ENCODE results near the gene GSC2.

Gene GSC2

GRCh38 chr22:19132693-19133400 lies 17.2 kb downstream of the GSC2 start:
- DNase-seq, result no peak

- DNase-seq, result no peak
Observed at GRCh38 chr22:19132153-19132552, 17.9 kb downstream of the GSC2 start.

GRCh38 chr22:19131685-19132015 lies 18.4 kb downstream of the GSC2 start:
- no peak for DNase-seq

- DNase-seq, result no peak
Observed at GRCh38 chr22:19130959-19131684, 19.0 kb downstream of the GSC2 start, which contains the start of gene TSSK2. Gene TSSK2 (plus strand): TSS chr22:19131308. CDS start chr22:19131400, 92 bp downstream.

GRCh38 chr22:19129871-19130270 lies 20.2 kb downstream of the GSC2 start:
- DNase-seq, result no peak

DNA sequence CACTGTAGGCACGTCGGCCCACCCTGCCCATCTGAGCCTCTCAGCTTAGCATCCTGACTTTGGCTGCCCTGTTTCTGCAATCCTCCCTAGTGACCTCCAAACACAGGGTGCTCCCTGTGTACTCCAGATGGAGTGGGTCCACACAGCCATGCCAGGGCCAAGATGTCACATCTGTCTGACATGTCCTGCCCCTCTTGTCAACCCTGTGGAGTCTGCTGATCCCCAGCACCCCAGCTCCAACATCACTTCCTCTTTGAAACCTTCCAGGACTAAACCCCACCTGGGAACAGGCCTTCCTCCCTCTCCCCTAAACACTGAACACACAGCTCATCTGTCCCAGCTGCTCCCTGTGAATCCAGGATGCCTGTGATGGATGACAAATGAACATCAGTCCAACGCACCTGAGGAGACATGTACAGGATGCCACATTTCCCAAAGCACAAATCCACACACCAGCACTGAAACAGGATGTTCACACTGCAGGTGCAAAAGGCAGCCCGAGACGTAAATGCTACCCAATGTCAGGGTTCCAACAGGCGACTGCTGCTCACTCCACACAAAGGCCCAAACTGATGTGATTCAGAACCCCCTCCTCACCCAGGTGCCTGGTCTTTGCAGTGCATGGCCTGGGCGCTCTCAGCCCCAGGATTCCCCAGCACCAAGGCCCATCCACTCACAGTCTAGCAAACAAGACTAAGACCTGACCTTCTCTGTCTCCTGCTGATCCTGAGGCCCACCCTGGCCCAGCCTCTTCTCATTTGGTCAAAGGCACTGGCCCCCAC lies 21.0 kb downstream of the GSC2 start:
- DNase-seq, result no peak

- DNase-seq, result no peak
Observed at GRCh38 chr22:19128009-19128401, 22.1 kb downstream of the GSC2 start.

DNA sequence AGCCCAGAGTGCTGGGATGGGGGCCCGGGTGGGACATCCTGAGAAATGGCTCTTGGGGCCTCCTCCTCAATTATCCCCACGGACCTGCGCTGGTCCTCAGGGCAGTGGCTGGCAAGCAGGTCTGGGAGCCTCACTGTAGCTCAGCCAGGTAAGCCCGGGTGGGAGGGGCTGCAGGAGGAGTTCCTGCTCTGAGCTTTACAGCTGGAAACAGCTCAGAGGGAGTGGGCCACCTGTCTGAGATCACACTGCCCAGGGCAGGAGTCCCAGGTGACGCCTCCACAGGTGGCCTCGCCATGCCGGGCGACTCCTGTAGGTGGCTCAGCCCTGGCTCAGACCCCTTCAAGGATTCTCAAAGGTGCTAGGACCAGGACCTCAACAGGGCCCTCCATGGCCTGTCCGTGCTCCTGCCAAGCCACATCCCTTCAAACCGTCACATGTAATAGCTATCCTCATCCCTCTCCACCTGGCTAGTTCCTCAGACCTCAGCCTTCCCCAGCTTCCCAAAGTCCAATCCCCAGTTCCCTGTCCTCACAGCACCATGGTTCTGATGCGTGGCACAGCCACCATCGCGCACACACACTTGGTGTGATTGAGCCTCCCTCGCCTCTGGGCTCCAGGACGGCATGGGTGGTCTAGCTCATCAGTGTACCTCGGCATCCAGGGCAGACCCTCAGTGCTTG lies 22.6 kb downstream of the GSC2 start:
- DNase-seq, result no peak

DNA sequence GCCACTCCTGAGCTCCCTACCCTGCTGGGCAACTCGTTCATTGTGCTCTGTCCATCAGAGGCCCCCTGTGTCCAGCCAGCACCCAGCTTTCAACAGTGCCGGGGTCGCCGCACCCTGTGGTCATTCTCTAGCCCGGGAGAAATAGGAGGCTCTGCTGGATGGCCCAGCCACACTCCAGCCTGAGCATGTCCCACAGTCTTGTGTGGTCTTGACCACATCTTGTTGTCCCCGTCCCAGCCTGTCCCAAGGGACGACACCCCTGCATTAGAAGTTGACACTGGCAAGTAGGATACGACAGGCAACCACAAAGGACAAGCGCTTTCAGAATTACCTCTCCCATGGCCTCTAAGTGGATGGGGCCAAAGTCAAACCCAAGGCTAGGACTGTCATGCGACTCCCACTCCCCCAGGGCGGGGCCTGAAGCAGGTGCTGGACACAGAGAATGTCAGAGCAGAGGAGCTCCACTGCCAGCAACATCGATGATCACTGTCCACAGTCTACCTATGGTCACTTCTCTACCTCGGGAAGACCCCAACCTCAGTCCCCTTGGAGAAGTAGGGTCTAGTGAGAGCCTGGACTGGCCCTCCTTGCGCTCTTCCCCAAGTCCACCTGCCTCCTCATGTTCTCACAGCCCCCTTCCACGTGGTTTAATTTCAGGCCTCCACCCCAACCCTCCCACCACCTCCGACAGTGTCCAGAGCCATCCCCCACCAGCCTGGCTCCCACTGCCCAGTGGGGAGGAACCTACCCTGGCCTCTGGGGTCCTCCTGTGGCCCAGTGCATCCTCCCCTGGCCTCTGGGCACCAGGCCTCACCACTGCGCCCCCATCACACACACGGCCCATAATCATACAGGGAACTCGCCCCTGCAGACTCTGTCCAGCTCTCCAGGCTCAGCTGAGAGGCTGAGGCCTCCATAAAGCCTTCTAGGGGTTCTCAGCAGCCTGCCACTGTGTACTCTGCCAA lies 23.5 kb downstream of the GSC2 start:
- no peak for DNase-seq

DNA sequence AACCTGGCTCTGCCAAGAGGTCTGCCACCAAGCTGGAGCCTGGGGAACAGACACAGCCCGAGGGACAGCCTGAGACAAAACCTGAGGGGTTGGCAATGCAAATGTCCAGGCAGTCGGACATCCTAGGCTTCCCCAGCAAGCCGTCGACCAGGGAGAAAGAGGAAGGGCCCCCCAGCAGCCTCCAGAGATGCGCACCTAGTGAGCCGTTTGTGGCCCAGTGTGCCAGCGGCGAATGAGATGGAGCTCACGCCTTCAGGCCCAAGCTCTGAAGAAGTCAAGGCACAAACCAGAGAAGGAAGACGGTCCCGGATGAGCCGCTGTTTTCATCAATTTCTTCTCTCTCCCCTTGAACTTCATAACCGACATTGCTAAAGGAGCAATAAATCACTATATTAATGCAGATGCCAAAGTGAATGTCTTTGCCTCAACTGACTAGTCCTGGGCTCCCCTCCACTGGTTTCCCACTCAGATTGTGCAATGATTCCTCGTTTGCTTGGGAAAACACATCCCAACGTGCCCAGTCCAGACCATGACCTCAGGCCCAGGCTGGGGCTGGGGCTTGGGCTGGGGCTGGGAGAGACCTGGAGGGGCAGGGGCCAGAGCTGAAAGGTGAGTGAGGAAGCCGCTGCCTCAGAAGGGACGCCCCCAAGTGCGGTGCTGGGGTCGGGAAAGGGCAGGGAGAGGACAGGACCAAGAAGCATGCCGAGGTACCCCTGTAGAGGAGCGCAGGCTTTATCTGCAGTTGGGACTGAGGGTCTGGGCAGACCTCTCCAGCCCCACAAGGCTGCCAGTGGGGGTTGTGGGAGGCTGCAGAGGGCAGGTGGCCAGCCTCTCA lies 24.4 kb downstream of the GSC2 start:
- no peak for DNase-seq

- no peak for DNase-seq
Observed at GRCh38 chr22:19125011-19125410, 25.1 kb downstream of the GSC2 start.

DNA sequence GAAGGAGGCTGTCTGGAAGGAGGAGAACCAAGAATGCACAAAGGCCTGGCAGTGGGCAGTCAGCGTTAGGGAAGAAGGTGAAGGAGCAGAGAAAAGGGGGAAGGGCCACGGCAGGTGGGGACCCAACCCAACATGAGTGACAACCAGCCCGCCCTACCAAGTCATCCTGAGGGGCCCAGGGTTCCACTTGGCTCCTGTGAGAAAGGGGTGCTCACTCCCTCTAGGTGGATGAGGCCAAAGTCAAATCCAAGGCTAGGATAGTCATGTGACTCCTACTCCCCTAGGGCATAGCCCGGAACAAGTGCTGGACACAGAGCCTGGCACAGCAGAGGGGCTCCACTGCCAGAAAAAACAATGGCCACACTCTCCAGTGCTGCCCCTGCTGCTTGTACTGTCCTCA lies 25.7 kb downstream of the GSC2 start:
- DNase-seq, result no peak

DNA sequence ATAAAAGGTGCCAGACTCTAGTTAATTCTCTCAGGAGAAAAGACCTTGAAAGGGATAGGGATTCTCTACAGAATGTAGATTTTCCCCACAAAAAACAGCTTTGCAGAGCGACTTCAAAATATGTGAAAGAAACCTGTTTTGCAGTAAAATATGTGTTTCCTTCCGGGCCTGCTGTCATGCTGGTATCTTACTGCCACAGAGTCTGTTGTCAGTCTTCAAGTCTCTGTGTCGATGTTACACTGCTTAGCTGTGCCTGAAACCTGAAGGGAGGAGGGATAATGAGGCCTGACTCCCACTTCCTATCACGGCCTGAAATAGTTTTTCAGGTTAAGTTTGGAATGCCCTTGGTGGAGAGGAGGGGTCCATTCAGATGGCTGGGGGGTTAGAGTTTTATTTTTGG lies 26.2 kb downstream of the GSC2 start:
- DNase-seq, result no peak

DNA sequence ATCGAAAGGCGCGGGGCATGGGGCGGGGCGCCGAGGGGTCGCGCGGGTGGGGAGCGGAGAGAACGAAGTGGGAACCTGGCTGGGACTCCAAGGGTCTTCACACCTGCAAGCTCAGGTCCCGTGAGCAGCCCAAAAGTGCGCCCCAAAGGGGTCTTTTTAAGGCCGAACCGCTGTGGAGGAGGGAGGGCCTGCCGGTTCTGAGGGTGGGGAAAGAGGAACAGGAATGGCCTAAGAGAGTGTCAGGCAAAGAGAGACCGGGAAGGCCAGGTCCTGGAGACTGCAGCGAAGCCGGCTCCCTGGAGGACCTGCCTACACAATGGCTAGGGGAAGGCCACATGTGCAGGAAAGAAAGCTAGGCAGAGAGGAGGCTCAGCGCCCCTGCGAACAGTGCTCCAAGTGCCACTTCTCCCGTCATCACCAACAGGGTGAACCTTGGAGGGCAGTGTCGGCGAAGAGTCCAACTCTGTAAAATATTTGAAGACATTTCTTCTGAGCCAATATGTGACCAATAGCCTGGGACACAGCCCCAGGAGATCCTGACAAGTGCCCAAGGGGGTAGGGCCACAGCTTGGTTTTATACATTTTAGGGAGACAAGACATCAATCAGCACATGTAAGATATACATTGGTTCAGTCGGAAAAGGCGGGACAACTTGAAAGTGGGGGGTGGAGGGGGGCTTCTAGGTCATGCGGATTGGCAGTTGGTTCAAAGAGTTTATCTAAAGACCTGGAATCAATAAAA lies 27.2 kb downstream of the GSC2 start:
- no peak for DNase-seq

- DNase-seq, result peak; percentile 78
Observed at GRCh38 chr22:19122143-19122751, 27.8 kb downstream of the GSC2 start, which contains the start of gene DGCR2. Gene DGCR2 (minus strand): TSS chr22:19122412. CDS start chr22:19122206, 206 bp downstream.

- DNase-seq, result no peak
Observed at GRCh38 chr22:19121631-19122142, 28.4 kb downstream of the GSC2 start.

DNA sequence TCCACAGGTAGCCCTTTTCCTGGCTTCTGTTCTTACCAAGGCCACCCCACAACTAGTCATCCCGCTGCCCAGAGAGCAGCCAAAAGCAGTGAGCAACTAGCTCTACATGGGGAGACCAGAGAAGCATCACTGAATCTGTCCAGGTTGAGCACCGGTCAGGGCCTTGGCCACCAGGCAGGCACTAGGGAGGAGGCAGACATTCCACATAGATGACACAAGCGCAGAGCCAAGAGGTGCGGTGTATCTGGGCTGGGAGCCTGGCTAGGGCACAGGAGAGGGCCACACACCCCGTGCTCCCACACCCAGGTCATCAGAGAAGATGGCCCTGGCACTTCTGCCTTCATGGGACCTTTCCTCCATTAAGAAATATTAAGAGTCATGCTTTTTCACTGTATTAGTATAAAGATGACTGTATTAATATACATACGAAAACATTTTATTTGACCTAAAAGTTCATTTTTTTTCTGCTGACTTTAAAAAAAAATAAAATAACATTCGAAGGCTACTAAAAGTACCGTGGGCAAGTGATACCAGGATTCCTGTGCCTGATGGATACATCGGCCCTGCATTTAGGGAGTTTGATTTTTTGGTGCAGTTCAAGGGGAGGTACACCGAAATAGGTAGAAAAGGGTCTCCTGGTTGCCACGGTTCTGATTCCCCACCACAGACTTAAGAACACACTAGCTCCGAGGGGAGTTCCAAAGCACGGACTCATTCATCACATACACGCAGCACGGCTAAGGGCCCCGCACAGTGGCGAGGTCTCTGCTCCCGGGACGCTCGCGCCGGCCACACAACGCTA lies 29.1 kb downstream of the GSC2 start:
- no peak for DNase-seq

- no peak for DNase-seq
Observed at GRCh38 chr22:19119949-19120348, 30.1 kb downstream of the GSC2 start.
